DND-41 (cell line): Measurements from ENCODE around the gene EML5.

Experiments used
- EZH2 ChIP-seq: IDR thresholded peaks from 3 replicates; pipeline ENCODE4 v1.6.1; 2012; ENCODE audit warnings: borderline replicate concordance, low read depth, mild to moderate bottlenecking, moderate library complexity, low read length, inconsistent platforms; ENCODE audit not compliant: severe bottlenecking
- TF ChIP-seq, protein P1 (sequence below): IDR thresholded peaks from 2 replicates; pipeline ENCODE4 v1.5.1; 2012; ENCODE audit warnings: borderline replicate concordance, low read length, moderate library complexity, mild to moderate bottlenecking; ENCODE audit not compliant: poor library complexity, severe bottlenecking; ENCODE audit errors: extremely low read depth

DNA sequence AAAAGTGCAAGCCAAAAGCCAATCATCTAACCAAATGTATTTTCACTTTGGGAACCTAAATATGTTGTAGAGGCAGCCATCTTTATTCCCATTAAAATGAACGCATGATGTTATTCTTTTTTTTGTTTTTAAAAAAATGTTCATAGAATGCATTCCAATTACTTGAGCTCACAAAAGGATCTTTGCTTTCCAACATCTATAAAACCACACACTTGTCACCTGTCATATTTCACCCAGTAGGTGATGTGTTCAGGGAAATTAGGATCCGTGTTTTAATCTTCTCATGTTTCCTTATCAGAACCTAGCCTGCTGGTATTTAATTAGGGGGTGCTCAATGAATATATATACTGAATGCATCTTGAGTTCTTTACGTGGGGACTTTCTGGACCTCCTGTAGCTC lies 45.3 kb upstream of the EML5 start:
- TF ChIP-seq, protein P1, sequence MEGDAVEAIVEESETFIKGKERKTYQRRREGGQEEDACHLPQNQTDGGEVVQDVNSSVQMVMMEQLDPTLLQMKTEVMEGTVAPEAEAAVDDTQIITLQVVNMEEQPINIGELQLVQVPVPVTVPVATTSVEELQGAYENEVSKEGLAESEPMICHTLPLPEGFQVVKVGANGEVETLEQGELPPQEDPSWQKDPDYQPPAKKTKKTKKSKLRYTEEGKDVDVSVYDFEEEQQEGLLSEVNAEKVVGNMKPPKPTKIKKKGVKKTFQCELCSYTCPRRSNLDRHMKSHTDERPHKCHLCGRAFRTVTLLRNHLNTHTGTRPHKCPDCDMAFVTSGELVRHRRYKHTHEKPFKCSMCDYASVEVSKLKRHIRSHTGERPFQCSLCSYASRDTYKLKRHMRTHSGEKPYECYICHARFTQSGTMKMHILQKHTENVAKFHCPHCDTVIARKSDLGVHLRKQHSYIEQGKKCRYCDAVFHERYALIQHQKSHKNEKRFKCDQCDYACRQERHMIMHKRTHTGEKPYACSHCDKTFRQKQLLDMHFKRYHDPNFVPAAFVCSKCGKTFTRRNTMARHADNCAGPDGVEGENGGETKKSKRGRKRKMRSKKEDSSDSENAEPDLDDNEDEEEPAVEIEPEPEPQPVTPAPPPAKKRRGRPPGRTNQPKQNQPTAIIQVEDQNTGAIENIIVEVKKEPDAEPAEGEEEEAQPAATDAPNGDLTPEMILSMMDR: no peak
- TF ChIP-seq EZH2: no peak
